ENCODE measurements around the gene KLHL11. TPM values are rescaled to one million over a fixed set of nuclear protein-coding genes. Genes with fewer than 3 reads are reported as not detected.

KLHL11 gene
- total and polyA plus RNA-seq, 10 of the 15 experiments (the other 5 are each of a cell fraction or from before 2014, with no cell fraction given), result 0.07 to 17.2 (median 10.1) TPM

GRCh38 chr17:41873559-41874292, 8.5 kb upstream of the KLHL11 start (continued):
- no peak for TF ChIP-seq TARDBP (IDR thresholded peaks at IDR 0.05; ENCODE audit: borderline replicate concordance)
- TF ChIP-seq MXI1 (IDR thresholded peaks at IDR 0.05; ENCODE audit: low read depth, low read length), result no peak

- no peak for TF ChIP-seq HSF1 (IDR thresholded peaks at IDR 0.05; ENCODE audit: low read depth, low read length)
- no peak for TF ChIP-seq HCFC1 (IDR thresholded peaks at IDR 0.05; ENCODE audit: low read length)
- TF ChIP-seq IRF5 (IDR thresholded peaks at IDR 0.05; ENCODE audit: borderline replicate concordance), result no peak
- no peak for TF ChIP-seq CBX3 (IDR thresholded peaks at IDR 0.05; ENCODE audit: borderline replicate concordance, low read depth)
- TF ChIP-seq BCLAF1 (IDR thresholded peaks at IDR 0.05), result no peak
- TF ChIP-seq GATAD2B (conservative IDR thresholded peaks at IDR 0.05; ENCODE audit: low read depth), result no peak
- TF ChIP-seq RBBP5 (conservative IDR thresholded peaks at IDR 0.05), result no peak
- intact Hi-C loops (cut with micrococcal nuclease; ENCODE audit: unreplicated experiment), result no loop called here
- POLR2A ChIA-PET, result no interaction called here
- SMC1A ChIA-PET (ENCODE audit: uncharacterized antibody, unreplicated experiment), result no interaction called here
- Histone ChIP-seq H4K20me1 (ENCODE audit: control insufficient read depth, insufficient read depth) (no peaks in the 10 kb centered on the region; the same call in 1 of the 2 replicates), H3K4me1 (ENCODE audit: control insufficient read depth, insufficient read depth, low read length) (no peaks in the 10 kb centered on the region), H3K36me3 (ENCODE audit: control insufficient read depth in 2 of 2, insufficient read depth in 2 of 2, low read length in 1 of 2) (peaks cover 24 to 40% of the 10 kb centered on the region in 2 experiments), H3K27ac (ENCODE audit: control insufficient read depth, insufficient read depth) (no peak overlapping the region), H3K79me2 (ENCODE audit: control insufficient read depth, insufficient read depth, low read length) (no peaks in the 10 kb centered on the region), H3K9ac (ENCODE audit: control insufficient read depth, insufficient read depth, low read length) (no peak overlapping the region), H3K4me3 (no peak overlapping the region), H3K4me2 (ENCODE audit: control insufficient read depth, insufficient read depth) (no peak overlapping the region), H3K9me3 (replicated peaks; ENCODE audit: control insufficient read depth, insufficient read depth, low read length) (no peaks in the 10 kb centered on the region), H2AFZ (ENCODE audit: control insufficient read depth, low read depth, low read length) (no peak overlapping the region), H3K27me3 (replicated peaks in 1 of 2; ENCODE audit: control insufficient read depth in 2 of 2, insufficient read depth in 2 of 2, low read length in 1 of 2) (no peaks in the 10 kb centered on the region)
- in situ Hi-C loops (cut with MboI), result no loop called here
- FAIRE-seq, result no peak
- no peak for DNase-seq (ENCODE audit: low read depth, low spot score)
- ATAC-seq, result no peak
- BruUV-seq (replicated peaks), result no TSS peak
- CTCF ChIA-PET, result no interaction called here
- WGBS (ENCODE audit: insufficient coverage, insufficient replicate concordance, low lambda C conversion rate, missing lambda C conversion rate), result 97% methylated on average over 10 of the region's 10 CpGs
- RAD21 ChIA-PET (ENCODE audit: unreplicated experiment), result no interaction called here
Observed at GRCh38 chr17:41871789-41872188, 6.6 kb upstream of the KLHL11 start.
